Measurements from ENCODE around the gene CMIP.

Gene CMIP

GRCh38 chr16:81752225-81752875, 307.7 kb downstream of the CMIP start:
- DNase-seq (ENCODE audit: low read depth) = no peak

DNA sequence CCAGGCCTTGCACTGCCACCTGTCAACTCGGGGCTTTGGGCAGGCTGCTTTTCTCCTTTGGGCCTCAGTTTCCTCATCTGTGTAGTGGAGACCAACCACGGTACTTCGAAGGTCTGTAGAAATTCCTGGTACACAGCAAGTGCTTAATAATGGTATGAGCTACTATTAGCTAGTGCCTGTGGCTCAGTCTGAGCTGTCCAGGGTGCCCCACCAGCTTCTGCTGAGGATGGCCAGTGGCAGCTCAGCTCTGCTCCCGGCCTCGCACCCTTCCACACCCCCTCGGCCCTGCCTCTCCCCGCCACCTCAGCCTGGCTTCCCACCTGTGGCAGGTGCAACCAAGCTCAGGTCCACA, 308.2 kb downstream of the CMIP start:
- no peak for DNase-seq (ENCODE audit: low read depth)

- no peak for DNase-seq (ENCODE audit: low read depth)
These were observed 310.2 kb downstream of the CMIP start for GRCh38 chr16:81754858-81755257.

GRCh38 chr16:81755915-81756614, 311.5 kb downstream of the CMIP start:
- no peak for DNase-seq (ENCODE audit: low read depth)

DNA sequence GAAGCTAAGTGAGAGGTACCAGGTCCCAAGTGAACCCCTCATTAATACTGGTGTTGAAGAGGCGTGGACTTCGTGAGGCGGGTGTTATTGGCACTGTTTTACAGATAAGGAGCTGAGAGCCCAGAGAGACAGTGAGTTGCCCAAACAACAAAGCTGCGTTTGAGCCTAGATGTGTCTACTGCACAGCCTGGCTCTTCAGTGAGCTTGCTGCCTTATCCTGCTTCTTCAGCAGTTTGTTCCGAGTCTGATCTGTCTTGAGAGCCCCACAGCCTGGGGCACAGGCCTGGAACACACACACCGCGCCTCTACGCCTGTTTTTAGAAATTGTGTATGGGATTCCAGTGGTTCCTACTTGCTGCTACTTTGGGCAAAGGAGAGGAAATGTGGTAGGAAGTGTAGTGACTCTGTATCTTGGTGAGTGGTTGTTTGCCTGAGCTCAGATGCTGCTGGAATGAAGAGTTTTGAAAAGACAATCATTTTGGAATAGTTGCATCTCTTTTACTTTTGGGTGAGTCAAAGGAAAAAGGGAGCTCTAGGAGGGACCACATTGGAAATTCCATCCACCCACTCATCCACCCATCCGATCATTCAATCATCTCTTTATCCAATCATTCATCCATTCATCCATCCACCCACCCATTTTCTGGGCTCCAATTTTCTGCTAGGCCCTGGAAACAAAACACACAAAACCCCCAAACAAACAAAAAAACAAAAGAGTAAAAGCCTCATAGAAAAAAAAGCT, 312.2 kb downstream of the CMIP start:
- DNase-seq (ENCODE audit: low read depth) = no peak

- DNase-seq (ENCODE audit: low read depth) = no peak
These were observed 313.8 kb downstream of the CMIP start for GRCh38 chr16:81758376-81758775.
